Stimulated activated CD4-positive, alpha-beta T cell treated with anti-CD3 and anti-CD28 coated beads, Interleukin-15, amount 100 ng/mL, for 24 hours (primary cell): Measurements from ENCODE around the gene MARVELD2.
"Not testable (repeated sequence)": the region's sequence is repeated elsewhere in the genome, so short reads cannot be mapped to it uniquely, and the experiment has no call there.

Experiments used
- DNase-seq: peaks from one replicate; pipeline ENCODE4 v3.0.0-alpha.2; 2020

The MARVELD2 gene

DNA sequence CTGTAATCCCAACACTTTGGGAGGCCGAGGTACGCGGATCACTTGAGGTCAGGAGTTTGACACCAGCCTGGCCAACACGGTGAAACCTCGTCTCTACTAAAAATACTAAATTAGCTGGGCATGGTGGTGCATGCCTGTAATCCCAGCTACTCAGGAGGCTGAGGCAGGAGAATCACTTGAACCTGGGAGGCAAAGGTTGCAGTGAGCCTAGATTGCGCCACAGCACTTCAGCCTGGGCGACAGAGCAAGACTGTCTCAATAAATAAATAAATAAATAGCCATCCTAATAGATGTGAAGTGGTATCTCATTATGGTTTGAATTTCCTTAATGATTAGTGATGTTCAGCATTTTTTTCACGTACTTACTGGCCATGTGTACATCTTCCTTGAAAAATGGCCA is 35.6 kb downstream of the MARVELD2 start:
- not testable (repeated sequence) for DNase-seq

DNA sequence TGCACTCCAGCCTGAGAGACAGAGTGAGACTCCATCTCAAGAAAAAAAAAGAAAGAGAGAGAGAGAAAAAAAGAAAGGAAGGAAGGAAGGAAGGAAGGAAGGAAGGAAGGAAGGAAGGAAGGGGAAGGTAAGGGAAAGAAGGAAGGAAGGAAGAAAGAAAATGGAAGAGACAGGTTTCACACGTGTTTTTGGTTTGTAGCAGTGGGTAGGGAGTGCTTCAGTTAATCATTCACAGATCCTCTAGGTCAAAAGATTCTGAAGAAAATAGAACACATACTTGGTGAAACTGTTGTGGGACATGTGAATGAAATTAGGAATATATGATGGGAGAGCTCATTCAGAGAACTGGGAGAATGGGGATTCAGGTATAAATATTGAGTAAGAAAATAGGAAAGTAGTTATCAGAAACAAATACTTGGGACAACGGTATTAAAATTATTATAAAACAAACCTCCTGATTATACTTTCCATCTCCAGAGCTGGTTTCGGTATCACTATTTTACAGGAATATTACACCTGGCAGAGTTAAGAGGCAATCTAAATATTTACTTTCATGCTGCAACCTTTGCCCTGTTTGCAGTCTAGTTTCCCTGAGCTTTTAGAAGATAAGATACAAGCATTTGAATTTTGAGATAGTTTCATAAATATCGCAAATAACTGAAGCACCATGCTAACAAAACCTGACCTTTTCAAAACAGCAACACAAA is 37.2 kb downstream of the MARVELD2 start:
- no peak for DNase-seq

DNA sequence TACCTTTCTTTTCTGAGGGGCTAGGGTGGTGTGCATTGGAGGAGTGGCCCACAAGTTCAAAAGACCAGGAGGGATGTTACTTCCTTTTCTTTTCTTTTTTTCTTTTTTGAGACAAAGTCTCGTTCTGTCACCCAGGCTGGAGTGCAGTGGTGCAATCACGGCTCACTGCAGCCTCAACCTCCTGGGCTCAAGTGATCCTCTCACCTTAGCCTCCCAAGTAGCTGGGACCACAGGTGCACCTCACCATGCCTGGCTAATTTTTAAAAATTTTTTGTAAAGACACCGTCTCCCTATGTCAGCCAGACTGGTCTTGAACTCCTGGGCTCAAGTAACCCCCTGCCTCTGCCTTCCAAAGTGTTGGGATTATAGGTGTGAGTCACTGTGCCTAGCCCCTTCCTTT is 38.6 kb downstream of the MARVELD2 start:
- DNase-seq, result not testable (repeated sequence)

DNA sequence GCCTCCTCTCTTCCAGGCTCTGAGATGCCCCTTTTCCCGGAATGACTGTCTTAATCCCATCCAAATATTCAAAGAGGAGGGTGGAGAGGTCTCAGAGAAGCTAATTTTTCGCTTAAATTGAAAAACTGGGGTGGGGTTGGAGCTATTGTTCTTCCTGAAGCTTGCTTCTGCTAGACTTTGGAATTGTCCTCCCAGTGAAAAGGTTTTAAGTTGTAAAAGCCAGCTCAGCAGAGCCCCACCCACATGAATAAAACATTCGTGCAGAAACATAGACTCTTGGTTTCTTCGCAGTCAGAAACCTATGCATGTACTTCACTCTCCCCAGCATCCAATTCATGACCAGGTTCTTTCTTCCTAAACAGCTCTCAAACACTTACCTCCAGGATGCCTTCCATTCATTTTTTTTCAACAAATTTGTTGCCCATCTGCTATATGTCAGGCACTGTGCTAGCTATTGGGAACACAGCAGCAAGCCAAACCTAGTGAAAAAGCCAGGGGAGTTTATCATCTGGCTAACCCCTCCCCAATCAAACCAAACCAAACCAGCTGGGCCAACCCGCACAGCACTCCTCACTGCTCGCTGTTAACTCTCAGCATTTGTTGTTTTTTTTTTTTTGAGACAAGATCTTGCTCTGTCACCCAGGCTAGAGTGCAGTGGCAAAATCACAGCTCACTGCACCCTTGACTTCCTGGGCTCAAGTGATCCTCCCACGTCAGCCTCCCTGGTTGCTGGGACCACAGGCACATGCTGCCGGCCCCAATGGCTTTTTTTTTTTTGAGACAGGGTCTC is 39.7 kb downstream of the MARVELD2 start:
- no peak for DNase-seq

DNA sequence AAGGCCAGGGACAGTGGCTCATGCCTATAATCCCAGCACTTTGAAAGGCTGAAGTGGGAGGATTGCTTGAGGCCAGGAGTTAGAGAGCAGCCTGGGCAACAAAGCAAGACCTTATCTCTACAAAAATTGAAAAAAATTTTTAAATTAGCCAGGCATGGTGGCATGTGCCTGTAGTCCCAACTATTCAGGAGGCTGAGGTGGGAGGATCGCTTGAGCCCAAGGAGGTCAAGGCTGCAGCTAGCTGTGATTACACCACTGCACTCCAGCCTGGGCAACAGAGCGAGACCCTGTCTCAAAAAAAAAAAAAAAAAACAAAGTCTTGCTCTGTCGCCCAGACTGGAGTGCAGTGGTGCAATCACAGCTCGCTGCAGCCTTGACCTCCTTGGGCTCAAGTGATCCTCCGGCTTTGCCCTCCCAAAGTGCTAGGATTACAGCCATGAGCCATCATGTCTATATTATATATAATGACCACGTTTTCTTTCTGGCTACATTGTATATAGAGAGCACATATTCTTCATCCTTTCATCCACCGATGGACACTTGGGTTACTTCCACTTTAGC is 40.6 kb downstream of the MARVELD2 start:
- not testable (repeated sequence) for DNase-seq

DNA sequence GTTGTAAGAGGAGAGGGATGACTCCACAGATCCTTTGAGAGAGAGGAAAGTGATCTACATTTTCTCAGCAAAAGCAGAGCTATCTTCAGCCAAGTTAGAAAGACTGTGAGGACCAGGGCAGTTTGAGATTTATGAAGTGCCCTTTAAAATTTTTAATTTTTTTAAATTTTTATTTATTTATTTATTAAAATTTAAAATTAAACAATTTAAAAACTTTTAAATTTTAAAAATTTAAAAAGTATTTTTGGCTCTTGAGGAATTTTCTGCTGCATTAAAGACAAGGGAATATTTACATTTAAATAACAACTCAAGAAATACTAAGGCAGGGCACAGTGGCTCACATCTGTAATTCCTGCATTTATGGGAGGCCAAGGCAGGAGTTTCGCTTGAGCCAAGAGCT is 47.3 kb downstream of the MARVELD2 start:
- no peak for DNase-seq

DNA sequence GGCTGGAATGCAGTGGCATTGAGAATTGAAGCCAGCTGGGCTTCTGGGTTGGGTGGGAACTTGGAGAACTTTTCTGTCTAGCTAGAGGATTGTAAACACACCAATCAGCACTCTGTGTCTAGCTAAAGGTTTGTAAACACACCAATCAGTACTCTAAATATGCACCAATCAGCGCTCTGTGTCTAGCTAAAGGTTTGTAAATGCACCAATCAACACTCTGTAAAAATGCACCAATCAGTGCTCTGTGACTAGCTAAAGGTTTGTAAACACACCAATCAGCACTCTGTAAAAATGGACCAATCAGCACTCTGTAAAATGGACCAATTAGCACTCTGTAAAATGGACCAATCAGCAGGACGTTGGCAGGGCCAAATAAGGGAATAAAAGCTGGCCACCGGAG is 51.5 kb downstream of the MARVELD2 start:
- not testable (repeated sequence) for DNase-seq

DNA sequence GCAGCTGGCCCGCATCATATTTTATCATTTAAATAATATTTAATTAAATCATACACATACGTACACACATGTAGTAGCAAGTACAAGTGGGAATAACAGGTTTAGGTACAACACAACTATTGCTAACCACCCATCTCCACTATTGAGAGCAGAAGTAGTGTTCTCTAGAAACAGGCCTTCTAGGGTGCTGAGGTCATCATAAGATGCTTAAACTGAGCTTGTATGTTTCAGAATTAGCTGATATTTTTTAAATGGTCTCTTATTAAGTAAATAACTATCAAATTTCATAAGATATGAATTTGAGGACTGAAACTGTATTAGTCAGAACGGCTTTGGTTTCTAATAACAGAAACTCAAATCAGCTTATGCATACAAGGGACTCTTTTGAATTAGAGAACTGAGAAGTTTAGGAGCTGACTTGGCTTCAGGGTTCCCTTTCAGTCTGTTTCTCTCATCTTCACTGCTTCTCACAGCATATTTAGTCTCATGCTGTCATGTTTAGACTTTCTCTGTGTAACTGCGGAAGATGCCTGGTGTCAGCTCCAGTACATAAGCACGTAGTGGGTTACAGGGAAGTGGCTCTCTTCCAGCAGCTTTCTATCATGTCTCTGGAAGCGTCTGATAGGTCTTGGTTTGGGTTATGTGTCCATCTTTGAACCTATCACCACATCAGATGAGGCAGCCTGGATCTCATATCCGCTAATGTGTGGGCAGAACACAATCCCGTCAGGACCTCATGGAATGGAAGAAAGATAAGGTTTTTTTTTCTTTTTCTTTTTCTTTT is 52.7 kb downstream of the MARVELD2 start:
- DNase-seq, result no peak

DNA sequence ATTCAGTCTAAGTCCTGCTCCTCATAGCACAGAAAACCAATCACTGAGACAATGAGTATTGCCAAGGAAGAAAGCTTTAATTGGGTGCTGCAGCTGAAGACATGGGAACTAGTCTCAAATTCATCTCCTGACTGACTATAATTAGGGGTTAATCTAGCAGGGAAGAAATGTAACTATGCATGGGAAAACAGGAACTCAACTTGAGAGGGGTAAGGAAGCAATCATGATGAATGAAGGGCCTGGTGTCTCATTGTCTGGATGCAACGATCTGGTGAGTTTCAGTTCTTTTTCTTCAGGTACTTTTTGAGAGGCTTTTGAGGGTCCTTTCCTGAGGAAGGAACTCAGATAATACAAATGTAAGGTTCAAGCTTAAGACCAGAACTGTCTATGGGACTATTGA is 53.7 kb downstream of the MARVELD2 start:
- DNase-seq, result no peak

DNA sequence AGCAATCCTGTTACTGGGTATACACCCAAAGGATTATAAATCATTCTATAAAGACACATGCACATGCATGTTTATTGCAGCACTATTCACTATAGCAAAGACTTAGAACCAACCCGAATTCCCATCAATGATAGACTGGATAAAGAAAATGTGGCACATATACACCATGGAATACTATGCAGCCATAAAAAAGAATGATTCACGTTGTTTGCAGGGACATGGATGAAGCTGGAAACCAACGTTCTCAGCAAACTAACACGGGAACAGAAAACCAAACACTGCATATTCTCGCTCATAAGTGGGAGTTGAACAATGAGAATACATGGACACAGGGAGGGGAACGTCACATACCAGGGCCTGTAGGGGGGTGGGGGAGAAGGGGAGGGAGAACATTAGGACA is 56.6 kb downstream of the MARVELD2 start:
- DNase-seq, result not testable (repeated sequence)

DNA sequence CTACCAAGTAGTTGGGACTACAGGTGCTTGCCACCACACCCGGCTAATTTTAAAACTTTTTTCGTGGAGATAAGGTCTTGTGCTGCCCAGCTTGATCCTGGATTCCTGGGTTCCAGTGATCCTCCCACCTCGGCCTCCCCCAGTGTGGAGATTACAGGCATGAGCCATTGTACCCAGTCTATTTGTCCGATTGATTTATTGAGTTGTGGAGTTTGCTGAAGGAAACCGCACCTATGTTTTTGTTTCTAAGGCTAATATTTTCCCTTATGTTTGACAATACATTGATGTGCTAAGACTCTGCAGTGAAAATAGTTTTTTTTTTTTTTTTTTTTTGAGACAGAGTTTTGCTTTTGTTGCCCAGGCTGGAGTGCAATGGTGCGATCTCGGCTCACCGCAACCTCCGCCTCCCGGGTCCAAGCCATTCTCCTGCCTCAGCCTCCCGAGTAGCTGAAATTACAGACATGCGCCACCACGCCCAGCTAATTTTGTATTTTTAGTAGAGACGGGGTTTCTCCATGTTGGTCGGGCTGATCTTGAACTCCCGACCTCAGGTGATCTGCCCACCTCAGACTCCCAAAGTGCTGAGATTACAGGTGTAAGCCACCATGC is 57.7 kb downstream of the MARVELD2 start:
- DNase-seq, result not testable (repeated sequence)

DNA sequence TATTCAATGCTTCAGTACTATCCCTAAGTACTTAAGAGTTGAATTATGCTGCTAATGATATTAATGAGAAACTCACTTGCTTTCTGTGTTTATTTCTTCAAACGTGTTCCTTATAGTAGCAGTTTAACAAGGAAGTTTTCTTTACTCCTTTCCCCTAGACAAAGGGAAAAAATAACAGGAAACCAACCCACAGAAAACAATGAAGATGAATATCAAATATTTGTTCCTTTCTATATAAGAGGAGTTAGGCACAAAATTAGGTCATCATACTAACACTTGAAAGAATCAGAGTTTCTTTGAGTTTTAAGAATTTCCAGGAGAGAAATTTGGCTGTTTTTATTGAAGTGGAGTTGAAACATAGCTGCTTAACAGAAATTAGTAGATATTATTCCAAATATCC is 62.3 kb downstream of the MARVELD2 start:
- DNase-seq, result no peak

DNA sequence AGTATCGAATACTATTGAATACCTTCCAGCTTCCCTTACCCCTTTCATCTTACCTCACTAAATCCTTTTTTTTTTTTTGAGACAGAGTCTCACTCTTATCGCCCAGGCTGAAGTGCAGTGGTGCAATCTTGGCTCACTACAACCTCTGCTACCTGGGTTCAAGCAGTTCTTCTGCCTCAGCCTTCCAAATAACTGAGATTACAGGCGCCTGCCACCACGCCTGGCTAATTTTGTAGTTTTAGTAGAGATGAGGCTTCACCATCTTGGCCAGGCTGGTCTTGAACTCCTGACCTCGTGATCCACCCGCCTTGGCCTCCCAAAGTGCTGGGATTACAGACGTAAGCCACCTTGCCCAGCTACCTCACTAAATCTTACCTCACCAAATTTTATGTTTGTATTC is 63.4 kb downstream of the MARVELD2 start:
- not testable (repeated sequence) for DNase-seq

DNA sequence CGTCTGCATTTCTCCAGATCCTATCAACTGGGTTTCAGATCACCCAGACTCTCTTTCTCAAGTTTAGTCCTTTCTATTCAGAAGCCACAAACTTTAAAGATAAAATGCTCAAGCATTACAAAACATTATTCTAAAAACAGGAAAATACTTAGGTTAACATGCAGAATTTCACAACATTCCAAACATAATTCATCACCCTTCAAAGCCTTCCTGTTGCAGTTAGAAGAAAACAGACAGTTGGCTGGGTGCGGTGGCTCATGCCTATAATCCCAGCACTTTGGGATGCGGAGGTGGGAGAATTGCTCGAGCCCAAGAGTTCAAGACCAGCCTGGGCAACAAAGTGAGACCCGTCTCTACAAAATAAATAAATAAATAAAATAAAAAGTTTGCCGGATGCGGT is 70.0 kb downstream of the MARVELD2 start:
- no peak for DNase-seq

DNA sequence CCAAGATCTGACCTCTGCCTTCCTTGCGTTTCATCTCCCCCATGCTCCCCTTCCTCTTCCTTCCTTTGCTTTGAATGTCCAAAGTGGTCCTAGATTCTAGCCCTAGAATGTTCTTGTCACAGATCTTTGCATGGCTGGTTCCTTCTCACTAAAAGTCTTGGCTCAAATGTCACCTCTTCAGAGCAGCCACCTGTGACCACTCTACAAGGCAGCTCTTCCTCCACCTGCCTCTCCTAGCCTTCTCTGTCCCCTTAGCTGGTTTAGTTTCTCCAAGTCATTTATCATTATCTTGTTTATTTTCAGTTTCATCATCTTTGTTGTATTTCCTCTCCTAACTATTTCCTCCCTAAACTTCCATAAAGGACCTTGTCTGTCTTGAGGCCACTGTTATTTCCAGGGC is 70.6 kb downstream of the MARVELD2 start:
- DNase-seq, result no peak

DNA sequence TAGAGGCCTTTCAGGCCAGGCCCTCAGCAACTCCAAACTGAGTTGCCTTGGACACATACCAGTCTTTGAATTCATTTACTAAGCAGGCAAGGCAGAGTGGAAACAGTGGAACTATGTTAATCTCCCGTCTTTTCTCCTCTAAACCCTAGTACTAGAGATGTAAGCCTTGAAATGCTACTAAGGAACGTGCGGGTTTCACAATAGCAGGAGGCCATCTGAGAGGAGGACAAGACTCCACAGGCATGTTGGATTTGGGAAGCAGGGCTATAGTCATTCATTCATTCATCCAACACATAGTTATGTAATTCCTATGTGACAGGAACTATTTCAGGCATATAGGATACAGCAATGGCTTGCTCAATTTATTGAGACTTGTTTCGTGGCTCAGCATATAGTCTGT is 74.3 kb downstream of the MARVELD2 start:
- no peak for DNase-seq

DNA sequence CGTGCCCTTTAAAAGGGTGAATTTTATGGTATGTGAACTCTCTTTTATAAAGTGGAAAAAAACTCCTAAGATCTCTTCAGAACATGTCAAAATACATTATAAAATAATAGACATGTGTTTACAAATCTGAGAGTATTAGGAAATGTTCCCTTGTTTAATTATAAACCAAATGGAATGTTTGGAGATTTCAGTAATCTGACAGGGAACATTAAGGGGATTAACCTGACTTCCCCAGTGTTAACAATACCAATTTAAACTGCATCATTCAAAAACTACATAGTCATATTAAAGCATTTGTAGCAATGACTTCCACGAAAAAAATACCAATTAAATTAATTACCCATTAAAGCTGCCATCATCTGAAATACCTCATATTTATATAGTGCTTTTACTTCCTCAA is 76.1 kb downstream of the MARVELD2 start:
- DNase-seq, result no peak

DNA sequence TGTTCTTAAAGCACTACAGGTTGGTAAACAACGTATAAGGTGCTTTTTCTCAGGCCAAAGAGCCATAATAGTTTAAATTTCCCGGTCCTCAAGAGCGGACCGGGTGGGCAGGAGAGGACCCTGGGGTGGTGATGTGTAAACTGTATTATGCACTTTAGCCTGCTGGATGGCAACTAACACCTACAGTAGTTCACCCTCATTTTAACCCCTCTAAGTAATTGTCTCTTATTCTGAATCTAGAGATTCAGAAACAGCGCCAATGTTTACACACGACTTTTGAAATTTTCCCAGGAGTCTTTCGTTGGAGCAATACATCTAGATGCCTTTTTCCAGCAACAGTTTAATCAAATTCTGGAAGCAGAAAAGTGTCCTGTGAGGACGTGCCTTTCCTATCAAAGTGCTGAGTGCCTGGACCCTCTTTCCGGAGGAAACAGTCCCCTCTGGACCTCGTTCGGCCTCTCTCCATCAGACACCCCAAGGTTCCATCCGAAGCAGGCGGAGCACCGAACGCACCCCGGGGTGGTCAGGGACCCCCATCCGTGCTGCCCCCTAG is 77.0 kb downstream of the MARVELD2 start:
- no peak for DNase-seq

DNA sequence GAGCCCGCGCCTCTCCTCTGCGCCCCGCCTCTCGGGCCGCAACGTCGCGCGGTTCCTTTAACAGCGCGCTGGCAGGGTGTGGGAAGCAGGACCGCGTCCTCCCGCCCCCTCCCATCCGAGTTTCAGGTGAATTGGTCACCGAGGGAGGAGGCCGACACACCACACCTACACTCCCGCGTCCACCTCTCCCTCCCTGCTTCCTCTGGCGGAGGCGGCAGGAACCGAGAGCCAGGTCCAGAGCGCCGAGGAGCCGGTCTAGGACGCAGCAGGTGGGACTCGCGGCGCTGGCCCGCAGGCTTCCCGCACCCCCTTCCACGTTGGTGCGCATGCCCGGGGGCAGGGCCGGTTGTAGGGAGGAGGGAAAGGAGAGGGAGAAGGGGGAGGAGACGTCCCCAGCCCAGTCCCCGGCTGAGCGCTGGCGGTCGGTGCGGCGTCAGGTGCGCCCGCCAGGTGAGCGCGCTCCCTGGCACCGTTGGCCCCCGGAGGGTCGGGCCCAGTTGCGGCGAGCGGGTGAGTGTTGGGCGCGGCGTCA is 77.5 kb downstream of the MARVELD2 start, which contains the start of gene OCLN:
OCLN (plus strand) TSS at position 400 of the 532 bp plus-strand sequence. CDS start 11,455 bp downstream, outside the sequence.
- DNase-seq, result peak; percentile 54

DNA sequence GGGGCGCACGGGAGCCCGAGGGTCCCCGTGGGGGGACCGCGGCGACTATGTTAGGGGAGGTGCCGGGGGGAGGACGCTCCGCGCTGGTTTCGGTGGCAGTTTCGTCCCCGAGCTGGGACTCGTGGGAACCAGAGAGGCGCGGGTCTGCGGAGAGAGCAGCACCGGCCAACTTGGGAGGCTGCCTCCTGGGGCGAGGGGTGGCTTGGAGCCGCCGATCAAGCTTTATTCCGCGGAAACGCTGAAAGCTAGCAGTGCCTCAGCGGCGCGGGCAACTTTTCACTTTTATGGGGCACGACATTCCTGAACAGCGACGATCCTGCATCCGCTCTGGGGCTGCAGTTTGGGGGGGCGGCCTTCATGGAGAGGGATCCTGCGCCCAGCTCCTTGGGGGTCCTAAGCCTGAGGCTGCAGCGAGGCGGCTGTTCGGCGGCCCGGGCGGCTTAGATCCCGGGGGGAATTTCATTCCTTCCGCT is 78.0 kb downstream of the MARVELD2 start:
- DNase-seq, result peak; percentile 41

DNA sequence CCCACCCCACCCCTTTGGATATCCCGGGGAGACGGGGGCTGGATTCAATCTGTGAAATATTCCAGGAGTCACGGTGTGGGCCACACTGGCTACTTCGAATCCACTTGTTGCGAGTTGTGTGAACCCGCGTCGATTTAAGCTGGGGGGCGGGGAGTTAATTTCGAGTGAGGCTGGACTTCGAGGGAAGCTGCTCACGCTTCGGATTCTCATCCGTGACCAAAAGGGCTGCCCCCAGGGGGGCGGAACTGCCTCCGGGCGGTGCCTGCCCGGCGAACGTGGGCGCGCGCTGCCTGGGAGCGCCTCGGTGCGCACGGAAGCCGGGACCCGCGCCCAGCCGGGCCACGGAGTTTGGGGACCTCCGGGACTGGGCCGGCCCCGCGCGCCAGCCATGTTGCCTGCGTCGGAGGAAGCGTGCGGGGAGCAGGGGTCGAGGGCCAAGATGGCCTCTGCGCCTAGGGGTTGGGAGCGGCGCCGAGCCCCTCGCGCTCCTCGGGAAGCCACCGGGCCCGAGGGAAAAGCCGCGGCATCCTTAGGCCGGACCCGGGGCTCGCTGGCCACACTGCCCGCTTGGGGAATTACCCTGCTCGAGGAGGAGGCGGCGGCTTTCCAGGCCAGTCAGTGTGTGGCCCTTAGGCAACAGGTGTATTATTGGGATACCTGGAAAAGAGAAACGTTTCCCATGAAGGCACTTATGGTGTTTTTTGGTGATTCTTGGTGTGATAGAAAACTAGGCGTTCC is 78.6 kb downstream of the MARVELD2 start:
- peak; percentile 47 for DNase-seq
